Natural killer cell (primary cell): ENCODE measurements around the gene TFB1M. TPM values are rescaled to one million over a fixed set of nuclear protein-coding genes. Genes with fewer than 3 reads are reported as not detected.

Source experiments
- ATAC-seq, 3 donors: fragments of 150-1000 bp in 2 of 3; fragments of 200-7000 bp in 1 of 3; cut with Tn5 transposase; 1 replicate in 1 of 3; 2 replicates in 2 of 3; pipeline ENCODE4 v1.10.0; 2021; ENCODE audit warnings: mild to moderate bottlenecking in 2 of 3, moderate library complexity in 2 of 3
- DNase-seq, 2 donors: peaks; one replicate each; pipeline versions ENCODE4 v3.0.0 to v3.0.0-alpha.2; 2013 to 2021; ENCODE audit warnings: mixed read lengths in 1 of 2
- H3K27ac ChIP-seq: one replicate; pipeline ENCODE4 v1.5.1; 2013; ENCODE audit warnings: mild to moderate bottlenecking, low read length
- H3K27me3 ChIP-seq: one replicate; pipeline ENCODE4 v1.6.1; 2013; ENCODE audit warnings: low read length; ENCODE audit not compliant: control insufficient read depth, insufficient read depth
- H3K36me3 ChIP-seq: one replicate; pipeline ENCODE4 v1.6.1; 2013; ENCODE audit warnings: low read length; ENCODE audit not compliant: control insufficient read depth, insufficient read depth
- H3K4me1 ChIP-seq: one replicate; pipeline ENCODE4 v1.6.1; 2013; ENCODE audit warnings: low read length; ENCODE audit not compliant: control insufficient read depth, insufficient read depth
- H3K4me3 ChIP-seq: one replicate; pipeline ENCODE4 v1.5.1; 2013; ENCODE audit warnings: low read length
- H3K9me3 ChIP-seq: one replicate; pipeline ENCODE4 v1.6.1; 2013; ENCODE audit warnings: low read length; ENCODE audit not compliant: control insufficient read depth, insufficient read depth
- H3K27ac Mint-ChIP-seq, 2 donors: one replicate each; pipeline ENCODE4 v1.8.0; 2022; ENCODE audit warnings: mild to moderate bottlenecking in 2 of 2, mixed read lengths in 2 of 2, moderate library complexity in 1 of 2
- H3K27me3 Mint-ChIP-seq, 2 donors: one replicate each; pipeline ENCODE4 v1.8.0; 2022; ENCODE audit warnings: low read depth in 2 of 2, mixed read lengths in 2 of 2
- H3K36me3 Mint-ChIP-seq: one replicate; pipeline ENCODE4 v1.8.0; 2022; ENCODE audit warnings: mixed read lengths
- H3K4me1 Mint-ChIP-seq, 2 donors: one replicate each; pipeline ENCODE4 v1.8.0; 2022; ENCODE audit warnings: mixed read lengths in 2 of 2
- H3K4me3 Mint-ChIP-seq: one replicate; pipeline ENCODE4 v1.8.0; 2022; ENCODE audit warnings: mild to moderate bottlenecking, moderate library complexity, mixed read lengths
- H3K9me3 Mint-ChIP-seq, 2 donors: one replicate each; pipeline ENCODE4 v1.8.0; 2022; ENCODE audit warnings: mixed read lengths in 2 of 2
- WGBS: methylation state at CpG from one replicate; pipeline ENCODE4 v1.1.7; 2013; ENCODE audit warnings: missing lambda C conversion rate; ENCODE audit not compliant: insufficient coverage; 5-methylcytosine and 5-hydroxymethylcytosine counted together
- intact Hi-C: fragments of 100-400 bp; cut with micrococcal nuclease; formaldehyde crosslinking; loops from one replicate; pipeline ENCODE4 v1.14.2; 2022
- total RNA-seq, 4 donors: library from RNA; stranded (reverse); fragments of 120-200 nt in 1 of 4; gene quantifications; one replicate each; pipeline versions ENCODE4 v1.2.3 to v1.2.4, GENCODE V29; 2013 to 2022
- TF ChIP-seq, protein P1 (sequence below): fragments of 200-600 bp; IDR thresholded peaks from one replicate; pipeline ENCODE4 v1.8.0; 2022; ENCODE audit warnings: antibody characterized with exemption

The TFB1M gene
- total RNA-seq, 3 donors from 2014 or later (not counting 1 experiment from before 2014, with no cell fraction given), result 14.1 to 20.1 (median 17.1) TPM

DNA sequence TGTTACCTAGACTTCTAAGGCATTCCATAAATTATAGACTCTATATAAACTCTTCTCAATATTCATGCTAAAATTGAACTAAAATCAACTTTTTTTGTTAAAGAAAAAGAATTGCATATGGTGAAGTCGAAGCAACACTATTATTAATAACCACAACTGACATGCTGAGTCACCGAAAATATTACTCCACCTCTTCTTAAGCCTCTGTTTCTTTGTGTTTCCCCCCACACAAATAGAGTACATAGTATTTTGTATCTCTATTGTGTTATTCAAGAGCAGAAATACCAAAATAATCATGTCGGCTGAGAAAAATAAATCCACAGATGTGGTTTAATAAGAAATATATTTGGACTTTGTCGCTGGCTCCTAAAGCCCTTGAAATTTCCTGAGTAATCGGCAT is 23.8 kb downstream of the TFB1M start:
- Mint-ChIP-seq H3K9me3 (no peaks in the 10 kb centered on the region), H3K27me3 (no peaks in the 10 kb centered on the region), H3K4me3 (no peak overlapping the region), H3K27ac (no peak overlapping the region), H3K36me3 (peaks cover 8% of the 10 kb centered on the region), H3K4me1 (peaks cover 6 to 15% of the 10 kb centered on the region in 2 donors)
- WGBS, result 100% methylated on average over 3 of the region's 5 CpGs
- ATAC-seq (no peak), DNase-seq (no peak)
- intact Hi-C loops, result no loop called here
- TF ChIP-seq, protein P1, sequence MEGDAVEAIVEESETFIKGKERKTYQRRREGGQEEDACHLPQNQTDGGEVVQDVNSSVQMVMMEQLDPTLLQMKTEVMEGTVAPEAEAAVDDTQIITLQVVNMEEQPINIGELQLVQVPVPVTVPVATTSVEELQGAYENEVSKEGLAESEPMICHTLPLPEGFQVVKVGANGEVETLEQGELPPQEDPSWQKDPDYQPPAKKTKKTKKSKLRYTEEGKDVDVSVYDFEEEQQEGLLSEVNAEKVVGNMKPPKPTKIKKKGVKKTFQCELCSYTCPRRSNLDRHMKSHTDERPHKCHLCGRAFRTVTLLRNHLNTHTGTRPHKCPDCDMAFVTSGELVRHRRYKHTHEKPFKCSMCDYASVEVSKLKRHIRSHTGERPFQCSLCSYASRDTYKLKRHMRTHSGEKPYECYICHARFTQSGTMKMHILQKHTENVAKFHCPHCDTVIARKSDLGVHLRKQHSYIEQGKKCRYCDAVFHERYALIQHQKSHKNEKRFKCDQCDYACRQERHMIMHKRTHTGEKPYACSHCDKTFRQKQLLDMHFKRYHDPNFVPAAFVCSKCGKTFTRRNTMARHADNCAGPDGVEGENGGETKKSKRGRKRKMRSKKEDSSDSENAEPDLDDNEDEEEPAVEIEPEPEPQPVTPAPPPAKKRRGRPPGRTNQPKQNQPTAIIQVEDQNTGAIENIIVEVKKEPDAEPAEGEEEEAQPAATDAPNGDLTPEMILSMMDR, result no peak
- no peaks in the 10 kb centered on the region for H3K4me1 ChIP-seq
- H3K36me3 ChIP-seq, result peaks cover 24% of the 10 kb centered on the region
- no peak overlapping the region for H3K27ac ChIP-seq
- no peaks in the 10 kb centered on the region for H3K27me3 ChIP-seq
- no peaks in the 10 kb centered on the region for H3K9me3 ChIP-seq
- H3K4me3 ChIP-seq, result no peak overlapping the region

DNA sequence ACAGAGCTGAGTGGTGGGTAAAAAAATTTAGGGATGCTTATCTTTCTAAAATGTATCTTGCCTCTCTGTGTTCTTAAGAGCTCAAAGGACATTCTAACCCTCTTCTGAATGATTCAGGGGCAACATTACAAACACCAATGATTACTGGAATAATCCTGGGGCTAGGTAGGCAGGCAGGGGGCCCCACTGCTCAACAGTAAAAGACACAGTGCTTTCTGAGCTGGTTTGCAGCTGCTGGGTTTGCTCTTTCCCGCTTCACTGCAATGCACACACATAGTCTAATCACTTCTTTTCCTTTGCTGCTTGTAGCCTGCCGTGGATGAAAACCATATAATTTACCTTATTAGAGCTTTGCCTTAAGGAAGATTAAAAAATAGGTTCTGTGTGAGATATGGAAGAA is 26.5 kb downstream of the TFB1M start:
- Histone ChIP-seq H3K4me3 (no peak overlapping the region), H3K4me1 (no peaks in the 10 kb centered on the region), H3K36me3 (peaks cover 38% of the 10 kb centered on the region), H3K9me3 (no peaks in the 10 kb centered on the region), H3K27ac (no peak overlapping the region), H3K27me3 (no peaks in the 10 kb centered on the region)
- intact Hi-C loops, result no loop called here
- WGBS, result 100% methylated on average over 1 of the region's 2 CpGs
- no peaks in the 10 kb centered on the region for H3K9me3 Mint-ChIP-seq
- TF ChIP-seq, protein P1, result no peak
- H3K27me3 Mint-ChIP-seq, result no peaks in the 10 kb centered on the region
- ATAC-seq (no peak), DNase-seq (no peak)
- peaks cover 6 to 15% of the 10 kb centered on the region in 2 donors for H3K4me1 Mint-ChIP-seq
- no peak overlapping the region for H3K4me3 Mint-ChIP-seq
- no peak overlapping the region for H3K27ac Mint-ChIP-seq
- no peaks in the 10 kb centered on the region for H3K36me3 Mint-ChIP-seq

DNA sequence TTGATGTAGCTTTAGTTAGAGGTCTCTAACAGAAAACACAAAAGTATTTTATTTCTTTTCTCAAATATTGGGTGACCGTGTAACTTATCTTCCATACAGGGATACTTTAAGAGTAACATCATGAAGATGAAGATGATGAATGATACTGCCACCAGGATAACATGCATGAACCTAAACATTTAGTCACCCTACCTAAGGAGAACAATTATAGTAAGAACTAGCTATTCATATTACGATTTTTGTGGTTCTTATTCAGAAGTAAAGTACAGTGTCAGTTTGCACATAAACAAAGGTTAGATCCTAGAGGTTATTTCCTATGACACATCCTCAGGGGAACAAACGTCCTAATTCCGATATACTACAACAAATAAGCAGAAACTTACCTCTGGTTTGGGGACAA is 29.5 kb downstream of the TFB1M start:
- Mint-ChIP-seq H3K36me3 (no peaks in the 10 kb centered on the region), H3K4me3 (no peak overlapping the region), H3K9me3 (no peaks in the 10 kb centered on the region), H3K27me3 (no peaks in the 10 kb centered on the region), H3K27ac (no peak overlapping the region), H3K4me1 (no peaks in the 10 kb centered on the region)
- Histone ChIP-seq H3K36me3 (peaks cover 42% of the 10 kb centered on the region), H3K27me3 (no peaks in the 10 kb centered on the region), H3K27ac (no peak overlapping the region), H3K4me1 (no peaks in the 10 kb centered on the region), H3K4me3 (no peak overlapping the region), H3K9me3 (no peaks in the 10 kb centered on the region)
- DNase-seq (no peak), ATAC-seq (no peak)
- TF ChIP-seq, protein P1, result no peak
- 83% methylated on average over 2 of the region's 4 CpGs for WGBS
- intact Hi-C loops, result no loop called here

DNA sequence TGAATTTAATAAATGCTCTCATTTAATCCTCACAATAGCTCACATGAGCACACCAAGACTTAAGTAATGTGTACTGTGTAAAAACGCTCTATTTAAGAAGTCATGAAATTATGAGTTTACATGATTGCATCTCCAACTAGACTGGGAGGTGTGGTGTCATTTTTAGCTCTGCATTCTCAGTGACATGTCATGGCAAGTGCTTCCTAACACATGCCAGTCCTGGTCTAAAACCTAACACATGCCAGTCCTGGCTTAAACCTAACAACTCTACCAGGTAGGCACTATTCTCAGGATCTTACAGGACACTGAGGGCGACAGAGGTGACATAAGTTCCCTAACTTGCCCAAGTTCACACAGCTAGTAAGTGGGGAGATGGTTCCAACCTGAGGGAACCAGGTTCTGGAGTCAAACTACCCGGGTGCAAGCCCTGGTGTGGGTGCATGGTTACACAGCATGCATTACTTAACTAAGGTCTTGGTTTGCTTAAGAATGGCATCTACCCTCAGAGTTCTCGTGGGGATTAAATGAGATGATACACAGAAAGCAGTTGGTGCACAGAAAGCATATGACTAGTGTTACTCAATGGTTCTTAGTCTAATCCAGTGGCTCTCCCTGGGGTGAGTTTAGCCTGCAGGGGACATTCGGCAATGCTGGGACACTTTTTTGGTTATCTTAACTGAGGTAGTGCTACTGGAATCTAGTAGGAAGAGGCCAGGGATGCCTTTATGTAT is 35.8 kb downstream of the TFB1M start:
- Mint-ChIP-seq H3K4me3 (no peak overlapping the region), H3K4me1 (peaks cover 2 to 5% of the 10 kb centered on the region in 2 donors), H3K27ac (no peak overlapping the region), H3K27me3 (no peaks in the 10 kb centered on the region), H3K36me3 (no peaks in the 10 kb centered on the region), H3K9me3 (no peaks in the 10 kb centered on the region)
- TF ChIP-seq, protein P1, result no peak
- no peak for ATAC-seq
- H3K36me3 ChIP-seq, result peaks cover 37% of the 10 kb centered on the region
- no peak overlapping the region for H3K27ac ChIP-seq
- no peaks in the 10 kb centered on the region for H3K27me3 ChIP-seq
- no peaks in the 10 kb centered on the region for H3K9me3 ChIP-seq
- no peak overlapping the region for H3K4me3 ChIP-seq
- no peak for DNase-seq
- no peaks in the 10 kb centered on the region for H3K4me1 ChIP-seq
- 74% methylated on average over 5 of the region's 5 CpGs for WGBS
- intact Hi-C loops, result no loop called here
